ENCODE data around the gene FLYWCH1.

Gene FLYWCH1

DNA sequence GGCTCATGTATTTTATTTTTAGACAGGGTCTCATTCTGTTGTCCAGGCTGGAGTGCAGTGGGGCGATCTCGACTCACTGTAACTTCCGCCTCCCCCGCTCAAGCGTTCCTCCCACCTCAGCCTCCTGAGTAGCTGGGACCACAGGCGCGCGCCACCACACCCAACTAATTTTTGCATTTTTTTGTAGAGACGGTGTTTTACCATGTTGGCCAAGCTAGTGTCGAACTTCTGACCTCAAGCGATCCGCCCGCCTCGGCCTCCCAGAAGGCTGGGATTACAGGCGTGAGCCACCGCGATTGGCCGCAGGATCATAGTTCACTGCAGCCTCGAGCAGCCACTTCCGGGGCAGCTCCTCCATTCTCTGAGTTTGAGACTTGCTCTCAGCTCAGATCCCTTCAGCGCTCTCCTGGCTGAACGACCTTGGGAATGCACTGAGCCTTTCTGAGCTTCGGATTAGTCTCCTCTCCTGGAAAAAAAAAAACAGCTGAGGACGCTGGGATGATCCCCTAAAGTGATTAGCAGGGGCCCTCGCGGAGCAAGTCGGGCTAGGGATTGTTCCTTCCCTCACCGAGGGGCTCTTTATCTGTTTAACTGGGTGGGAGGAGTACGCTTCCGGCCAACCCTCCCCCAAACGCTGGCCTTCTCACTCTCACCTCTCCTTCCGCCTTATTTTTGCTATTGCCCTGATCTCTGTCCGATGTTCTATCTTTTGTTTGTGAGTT, 69.6 kb downstream of the FLYWCH1 start:
- in situ Hi-C loops (cut with MboI; ENCODE audit: low sequenced_read_pairs): no loop called here

DNA sequence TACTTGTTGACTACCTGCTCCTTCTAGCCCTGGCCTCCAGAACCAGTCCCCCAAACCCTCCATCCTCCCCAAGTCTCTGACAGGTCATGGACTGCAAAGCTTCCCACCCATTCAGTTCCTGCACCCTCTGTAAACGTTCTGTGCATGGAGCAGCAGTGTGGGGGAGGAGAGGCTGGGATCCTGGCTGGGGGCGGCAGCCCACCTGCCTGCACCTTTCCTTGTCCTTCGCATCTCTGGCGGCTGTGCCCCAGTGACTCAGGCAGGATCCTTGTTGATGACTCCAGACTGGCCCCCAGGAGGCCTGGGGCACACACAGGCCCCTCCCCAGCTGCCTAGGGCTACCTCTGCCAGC, 70.1 kb downstream of the FLYWCH1 start:
- in situ Hi-C loops (cut with MboI; ENCODE audit: low sequenced_read_pairs): no loop called here

DNA sequence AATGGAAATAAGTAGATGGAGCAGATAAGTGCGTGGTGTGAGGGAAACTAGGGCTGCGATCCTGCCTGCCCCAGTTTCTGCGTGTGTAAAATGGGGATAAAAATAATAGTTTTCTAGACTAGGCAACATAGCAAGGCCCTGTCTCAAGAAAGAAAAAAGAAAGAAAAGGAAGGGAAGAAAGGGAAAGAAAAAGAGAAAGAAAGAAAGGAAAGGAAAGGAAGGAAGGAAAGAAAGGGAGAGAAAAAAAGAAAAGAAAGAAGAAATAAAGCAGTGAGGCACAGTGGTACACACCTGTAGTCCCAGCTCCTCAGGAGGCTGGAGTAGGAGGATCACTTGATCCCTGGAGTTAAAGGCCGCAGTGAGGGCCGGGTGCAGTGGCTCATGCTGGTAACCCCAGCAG, 70.7 kb downstream of the FLYWCH1 start:
- in situ Hi-C loops (cut with MboI; ENCODE audit: low sequenced_read_pairs): no loop called here

DNA sequence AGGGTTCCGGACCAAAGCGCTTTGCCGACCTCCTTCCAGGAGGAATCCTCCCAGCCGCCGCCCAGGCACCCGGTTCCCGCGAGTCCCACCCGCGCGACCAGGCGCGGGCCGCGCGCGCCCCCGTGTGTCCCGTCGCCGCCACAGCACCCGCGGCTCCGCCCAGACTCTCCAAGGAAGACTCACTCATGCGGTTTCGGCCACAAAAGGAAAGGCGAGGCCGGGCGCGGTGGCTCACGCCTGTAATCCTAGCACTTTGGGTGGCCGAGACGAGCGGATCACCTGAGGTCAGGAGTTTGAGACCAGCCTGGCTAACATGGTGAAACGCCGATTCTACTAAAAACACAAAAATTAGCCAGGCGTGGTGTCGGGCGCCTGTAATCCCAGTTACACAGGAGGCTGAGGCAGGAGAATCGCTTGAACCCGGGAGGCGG, 72.0 kb downstream of the FLYWCH1 start:
- in situ Hi-C loops (cut with MboI; ENCODE audit: low sequenced_read_pairs): no loop called here

DNA sequence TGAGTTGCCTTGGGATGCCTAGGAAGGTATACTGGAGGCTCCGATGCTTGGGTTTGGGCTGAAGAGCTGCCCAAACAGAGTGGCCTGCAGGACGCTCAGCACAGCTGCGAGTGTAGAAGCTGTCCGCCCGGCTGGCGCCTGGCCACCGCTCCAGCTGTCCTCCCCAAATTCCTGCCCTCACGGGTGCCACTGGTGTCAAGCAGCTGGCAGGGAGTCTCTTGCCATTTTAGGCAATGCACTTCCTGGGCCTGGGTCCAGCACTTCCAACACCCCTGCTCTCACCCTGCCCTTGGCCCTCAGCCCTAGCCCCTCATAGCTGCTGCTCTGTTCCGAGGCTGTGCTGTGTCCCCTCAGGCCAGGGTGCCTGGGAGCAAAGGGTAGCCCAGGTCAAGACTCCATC, 73.7 kb downstream of the FLYWCH1 start:
- in situ Hi-C loops (cut with MboI; ENCODE audit: low sequenced_read_pairs): no loop called here

DNA sequence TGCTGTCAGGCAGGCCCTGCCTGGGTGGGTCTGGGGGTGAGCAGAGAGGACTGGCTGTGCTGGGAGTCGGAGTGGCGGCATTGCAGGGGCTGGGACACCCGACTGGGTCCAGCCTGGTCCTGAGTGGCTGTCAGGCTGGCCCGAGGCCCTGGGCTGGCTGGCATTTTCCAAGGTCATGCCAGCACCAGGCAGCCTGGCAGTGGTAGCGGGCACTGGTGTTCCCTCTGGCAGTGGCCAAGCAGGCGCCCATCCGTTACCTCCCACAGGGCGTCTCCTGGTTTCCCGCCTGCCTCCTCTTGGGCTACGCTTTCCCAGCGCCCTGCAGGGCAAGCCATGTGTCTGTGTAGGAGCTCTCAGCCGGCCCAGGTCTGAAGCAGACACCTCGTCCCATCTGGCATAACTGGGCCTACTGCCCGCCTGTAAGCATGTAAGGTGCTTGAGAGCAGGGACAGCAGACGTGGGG, 74.2 kb downstream of the FLYWCH1 start:
- in situ Hi-C loops (cut with MboI; ENCODE audit: low sequenced_read_pairs): no loop called here

DNA sequence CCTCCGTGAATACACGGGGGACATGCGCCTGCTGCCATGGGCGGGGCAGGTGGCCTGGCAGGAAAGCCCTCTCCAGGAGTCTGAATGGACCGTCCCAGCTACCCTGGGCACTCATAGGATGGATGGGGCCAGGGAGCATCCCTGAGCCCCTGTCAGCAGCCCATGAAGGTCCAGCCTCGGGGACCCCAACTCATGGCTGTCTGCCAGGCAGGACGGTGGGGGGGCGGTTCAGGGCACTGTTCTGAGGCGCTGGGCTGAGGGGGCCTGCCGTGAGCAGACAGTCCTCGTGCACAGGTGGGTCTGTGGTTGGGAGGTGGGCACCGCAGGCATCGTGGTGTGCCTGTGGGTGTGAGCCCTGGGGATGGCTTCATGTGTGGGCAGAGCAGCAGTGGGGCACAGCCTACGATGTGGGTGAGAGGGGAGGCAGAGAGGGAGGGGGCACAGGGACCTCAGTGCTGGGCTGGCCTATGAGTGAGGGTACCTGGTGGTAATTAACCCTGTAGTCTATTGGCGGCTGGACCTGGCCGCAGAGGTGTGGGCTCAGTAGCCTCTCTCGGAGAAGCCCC, 75.0 kb downstream of the FLYWCH1 start:
- in situ Hi-C loops (cut with MboI; ENCODE audit: low sequenced_read_pairs): no loop called here

DNA sequence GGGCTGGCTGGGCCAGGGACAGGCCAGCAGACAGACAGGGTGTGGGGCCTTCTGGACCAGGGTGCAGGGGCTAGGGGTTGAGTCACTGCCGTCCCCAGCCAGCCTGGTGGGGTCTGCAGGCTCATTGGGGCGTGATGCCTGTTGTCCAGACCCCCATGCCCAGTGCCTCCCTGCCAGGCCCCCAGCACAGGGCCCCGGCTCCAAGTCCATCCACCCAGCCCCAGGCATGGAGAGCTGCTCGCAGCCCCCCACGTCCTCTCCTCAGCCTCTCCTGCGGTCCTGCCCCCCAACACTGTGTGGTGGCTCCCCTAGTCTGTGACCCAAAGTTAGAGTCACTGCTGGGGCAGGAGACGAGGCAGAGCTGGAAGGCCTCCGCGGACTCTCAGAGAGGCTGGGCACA, 75.6 kb downstream of the FLYWCH1 start:
- in situ Hi-C loops (cut with MboI; ENCODE audit: low sequenced_read_pairs): no loop called here

DNA sequence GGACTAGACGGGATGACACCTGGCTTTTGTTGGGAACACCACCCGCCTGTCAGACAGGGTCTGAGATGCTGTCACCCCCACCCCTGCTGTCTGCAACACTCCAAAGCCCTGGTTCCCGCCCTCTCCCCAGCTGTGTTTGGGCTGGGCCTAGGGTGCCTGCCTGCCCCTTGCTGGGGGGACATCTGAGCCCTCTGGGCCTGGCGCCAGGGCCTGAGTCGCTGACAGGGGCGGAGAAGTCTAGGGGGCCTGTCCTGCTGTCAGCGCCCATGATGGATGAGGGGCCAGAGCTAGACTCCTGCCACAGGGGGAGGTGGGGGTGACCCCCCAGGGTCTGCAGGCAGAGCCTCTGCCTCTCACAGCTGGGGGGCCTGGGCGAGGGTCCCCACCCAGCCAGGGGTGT, 76.1 kb downstream of the FLYWCH1 start:
- in situ Hi-C loops (cut with MboI; ENCODE audit: low sequenced_read_pairs): no loop called here

DNA sequence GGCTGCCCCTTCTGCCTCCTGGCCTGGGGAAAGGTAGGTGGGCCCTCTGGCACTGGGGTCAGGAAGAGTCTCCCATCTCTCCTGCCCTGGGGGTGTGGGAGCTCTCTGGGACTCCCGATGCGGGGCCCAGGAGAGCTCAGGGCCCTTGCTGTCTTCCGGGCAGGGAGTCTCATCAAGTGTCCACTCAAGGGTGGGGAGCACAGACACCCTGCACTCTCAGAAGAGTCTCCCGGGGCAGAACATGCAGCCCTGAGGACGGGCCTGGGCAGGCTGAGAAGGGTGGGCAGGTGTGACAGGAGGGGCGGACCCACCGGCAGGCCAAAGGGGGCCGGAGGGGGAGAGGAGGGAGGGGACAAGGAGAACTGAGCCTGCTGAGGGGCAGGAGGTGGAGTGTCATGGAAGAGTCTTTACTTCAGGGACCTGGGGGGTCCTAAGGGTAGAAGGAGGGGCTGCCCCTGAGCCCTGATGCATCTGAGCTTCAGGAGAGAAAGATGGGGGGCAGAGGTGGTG, 76.9 kb downstream of the FLYWCH1 start:
- in situ Hi-C loops (cut with MboI; ENCODE audit: low sequenced_read_pairs): no loop called here

DNA sequence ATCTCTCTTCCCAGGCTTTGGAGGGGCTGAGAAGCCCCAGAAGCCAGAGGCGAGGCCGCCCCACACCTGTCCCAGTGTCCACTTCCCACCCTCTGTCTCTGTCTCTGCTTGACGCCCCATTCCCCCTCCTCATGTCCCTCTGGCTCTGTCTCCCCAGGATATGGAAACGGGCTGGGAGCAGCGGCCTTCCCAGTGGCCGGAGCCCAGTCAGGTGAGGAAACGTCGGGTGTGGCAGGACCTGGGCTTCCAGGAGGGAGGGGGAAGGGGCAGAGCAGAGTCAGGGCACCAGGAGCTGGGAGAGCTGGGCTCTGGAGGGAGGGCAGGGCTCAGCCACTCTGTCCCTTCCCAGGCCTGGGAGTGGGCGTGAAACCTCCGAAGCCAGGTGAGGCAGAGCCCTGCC, 79.2 kb downstream of the FLYWCH1 start:
- in situ Hi-C loops (cut with MboI; ENCODE audit: low sequenced_read_pairs): no loop called here

DNA sequence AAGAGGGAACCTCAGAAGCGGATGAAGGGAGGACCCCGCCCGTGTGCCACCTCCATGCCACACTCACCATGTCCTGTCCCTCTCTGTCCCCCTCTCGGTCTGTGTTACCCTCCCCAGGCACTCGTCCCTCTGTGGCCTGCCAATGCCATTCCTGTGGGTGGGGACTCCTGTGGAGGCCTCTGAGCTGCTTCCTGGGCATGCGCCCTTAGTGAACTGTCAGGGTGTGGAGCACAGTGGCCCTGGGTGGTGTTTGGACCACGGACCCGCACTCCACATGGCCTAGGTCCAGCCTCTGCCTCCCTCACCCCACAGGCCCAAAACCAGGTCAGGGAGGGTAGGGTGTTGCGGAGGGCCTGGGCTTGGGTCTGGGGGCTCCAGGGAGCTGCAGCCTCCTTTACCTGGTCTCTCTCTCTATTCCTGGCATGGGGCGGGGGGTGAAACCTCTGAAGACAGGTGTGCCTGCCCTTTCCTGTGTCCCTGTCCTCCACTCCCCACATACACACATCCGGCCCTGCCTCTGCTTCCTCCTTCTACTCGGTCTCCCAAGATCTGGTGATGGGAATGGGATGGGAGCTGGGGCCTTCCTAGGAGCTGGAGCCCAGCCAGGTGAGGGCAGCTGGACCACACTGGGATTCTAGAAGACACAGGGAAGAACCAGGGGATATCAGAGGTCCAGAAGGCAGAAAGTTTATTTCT, 80.0 kb downstream of the FLYWCH1 start:
- in situ Hi-C loops (cut with MboI; ENCODE audit: low sequenced_read_pairs): no loop called here

DNA sequence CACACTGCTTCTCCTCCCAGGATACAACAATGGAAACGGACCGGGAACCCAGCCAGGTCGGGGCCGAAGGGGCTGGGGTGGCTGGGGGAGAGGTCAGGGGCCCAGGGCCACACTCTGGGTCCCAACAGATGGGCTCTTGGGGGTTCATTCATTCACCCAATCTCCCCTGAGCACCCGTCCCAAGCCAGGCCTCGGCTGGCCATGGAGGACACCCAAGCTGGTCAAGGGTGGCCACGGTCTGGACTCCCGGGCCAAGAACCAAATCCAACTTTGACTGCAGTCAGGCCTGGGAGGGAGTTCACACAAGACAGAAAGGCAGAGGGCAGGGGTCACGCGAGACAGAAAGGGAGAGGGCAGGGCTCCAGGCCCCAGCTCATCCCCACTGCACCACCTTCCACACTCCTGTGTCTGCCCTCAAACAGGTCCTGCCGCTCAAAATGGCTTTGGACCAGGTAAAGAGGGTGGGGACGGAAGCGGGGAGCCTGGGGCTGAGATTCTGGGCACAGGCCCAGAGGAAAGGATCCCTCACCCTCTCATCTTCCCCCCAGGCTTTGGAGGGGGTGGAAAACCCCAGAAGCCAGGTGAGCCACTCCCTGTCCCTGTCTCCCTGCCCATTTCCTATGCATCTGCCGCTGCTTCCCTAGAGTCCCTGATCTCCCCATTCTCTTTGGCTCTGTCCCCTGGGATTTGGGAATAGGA, 80.8 kb downstream of the FLYWCH1 start:
- in situ Hi-C loops (cut with MboI; ENCODE audit: low sequenced_read_pairs): no loop called here

DNA sequence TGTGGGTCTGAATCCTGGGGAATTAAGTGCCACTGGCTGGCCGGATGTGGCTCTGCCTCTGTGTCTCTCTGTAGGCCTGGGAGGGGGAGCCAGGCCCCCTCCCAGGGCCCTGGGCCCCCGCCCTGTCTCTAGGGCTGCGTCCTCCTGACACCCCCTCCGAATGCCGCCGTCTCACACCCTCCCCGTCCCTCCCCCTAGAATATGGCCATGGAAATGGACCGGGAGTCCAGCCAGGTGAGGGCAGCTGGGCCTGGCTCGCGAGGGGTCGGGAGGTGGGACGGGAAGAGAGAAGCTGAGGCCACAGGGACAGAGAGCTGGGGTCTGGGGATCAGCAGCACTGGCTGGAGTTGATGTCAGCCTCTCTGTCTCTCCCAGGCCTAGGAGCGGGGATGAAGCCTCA, 84.6 kb downstream of the FLYWCH1 start:
- in situ Hi-C loops (cut with MboI; ENCODE audit: low sequenced_read_pairs): no loop called here

DNA sequence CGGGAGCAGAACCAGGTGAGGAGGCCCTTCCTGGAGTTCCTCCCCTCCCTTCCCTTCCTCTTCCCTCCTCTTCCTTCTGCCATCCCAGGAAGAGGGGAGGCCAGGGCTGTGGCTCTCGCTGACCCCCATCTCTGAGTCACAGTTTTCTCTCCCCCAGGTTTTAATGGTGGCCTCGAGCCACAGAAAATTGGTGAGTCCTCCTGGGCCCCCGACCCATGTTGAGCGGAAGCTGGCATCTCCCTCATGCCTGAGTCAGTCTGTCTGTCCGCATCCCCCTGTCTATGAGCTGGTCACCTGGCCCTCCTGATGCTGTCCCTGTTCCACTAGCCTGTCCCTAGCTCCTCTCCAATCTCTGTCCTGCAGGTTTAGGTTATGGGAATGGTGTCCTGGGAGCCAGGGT, 88.2 kb downstream of the FLYWCH1 start:
- in situ Hi-C loops (cut with MboI; ENCODE audit: low sequenced_read_pairs): no loop called here

DNA sequence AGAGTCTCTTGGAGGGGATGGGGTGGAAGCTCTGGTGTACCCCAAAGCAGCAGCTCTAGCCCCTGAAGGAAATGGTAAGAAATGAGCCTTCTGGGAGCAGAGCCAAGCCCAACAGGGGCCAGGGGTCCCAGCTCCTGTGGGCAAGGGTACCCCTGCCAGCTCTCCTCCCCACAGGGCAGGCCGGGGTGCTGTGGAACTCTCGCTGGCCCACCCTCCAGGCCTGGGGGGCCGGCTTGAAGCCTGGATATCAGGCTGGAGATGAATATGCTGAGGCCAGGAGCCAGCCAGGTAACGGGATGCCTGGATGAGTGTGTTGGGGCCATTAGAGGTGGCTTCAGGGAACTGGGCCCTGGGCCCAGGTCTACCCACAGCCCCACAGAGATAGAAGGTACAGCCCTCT, 88.8 kb downstream of the FLYWCH1 start:
- in situ Hi-C loops (cut with MboI; ENCODE audit: low sequenced_read_pairs): no loop called here
